ENCODE measurements around the gene HCFC1R1.
A peak's percentile ranks its signal among the peaks of the same experiment; 100 is the strongest.

Gene HCFC1R1

GRCh38 chr16:3017344-3017743, 6.4 kb downstream of the HCFC1R1 start:
- DNase-seq, result no peak

- DNase-seq, result no peak
Observed at GRCh38 chr16:3015865-3016521, 7.7 kb downstream of the HCFC1R1 start.

- DNase-seq, result no peak
Observed at GRCh38 chr16:3014971-3015370, 8.8 kb downstream of the HCFC1R1 start.

- no peak for DNase-seq
Observed at GRCh38 chr16:3013998-3014690, 9.6 kb downstream of the HCFC1R1 start.

- DNase-seq, result no peak
Observed at GRCh38 chr16:3013491-3013951, 10.2 kb downstream of the HCFC1R1 start.

- peak; percentile 77 for DNase-seq
Observed at GRCh38 chr16:3012828-3013420, 10.8 kb downstream of the HCFC1R1 start, which contains the start of gene CLDN9. Gene CLDN9, plus strand, starts transcription at chr16:3012923. Its CDS starts 440 bp downstream, at chr16:3013363.

GRCh38 chr16:3012246-3012645, 11.5 kb downstream of the HCFC1R1 start:
- DNase-seq, result peak; percentile 82

GRCh38 chr16:3010510-3010909, 13.2 kb downstream of the HCFC1R1 start:
- DNase-seq, result no peak

- no peak for DNase-seq
Observed at GRCh38 chr16:3009568-3010390, 14.0 kb downstream of the HCFC1R1 start.

GRCh38 chr16:3008690-3009037, 15.1 kb downstream of the HCFC1R1 start:
- no peak for DNase-seq

GRCh38 chr16:3007957-3008689, 15.6 kb downstream of the HCFC1R1 start:
- no peak for DNase-seq

- no peak for DNase-seq
Observed at GRCh38 chr16:3007059-3007956, 16.4 kb downstream of the HCFC1R1 start.

- DNase-seq, result no peak
Observed at GRCh38 chr16:3004781-3005284, 18.9 kb downstream of the HCFC1R1 start.

GRCh38 chr16:3004319-3004718, 19.4 kb downstream of the HCFC1R1 start:
- no peak for DNase-seq

GRCh38 chr16:3003582-3004270, 20.0 kb downstream of the HCFC1R1 start:
- peak; percentile 99 for DNase-seq

GRCh38 chr16:3001316-3001715, 22.4 kb downstream of the HCFC1R1 start:
- DNase-seq, result no peak

- DNase-seq, result no peak
Observed at GRCh38 chr16:3000540-3000939, 23.2 kb downstream of the HCFC1R1 start.

GRCh38 chr16:2999929-3000328, 23.8 kb downstream of the HCFC1R1 start:
- DNase-seq, result no peak

GRCh38 chr16:2996298-2996697, 27.4 kb downstream of the HCFC1R1 start:
- DNase-seq, result no peak

- DNase-seq, result no peak
Observed at GRCh38 chr16:2992383-2993081, 31.2 kb downstream of the HCFC1R1 start.
